ENCODE measurements around the gene FAM120A. TPM values are rescaled to one million over a fixed set of nuclear protein-coding genes. Genes with fewer than 3 reads are reported as not detected.

FAM120A gene
- polyA plus RNA-seq, 1 experiment: 83.7 TPM

GRCh38 chr9:93599571-93600403 lies 148.3 kb downstream of the FAM120A start:
- POLR2A ChIA-PET: no interaction called here
- CTCF ChIA-PET: no interaction called here
- no peaks in the 10 kb centered on the region for H3K27me3 ChIP-seq (ENCODE audit: control insufficient read depth, insufficient read depth, low read length)
- no peak overlapping the region for H3K27ac ChIP-seq (ENCODE audit: low read depth, low read length)
- no peak overlapping the region for H3K4me3 ChIP-seq (ENCODE audit: low read depth, low read length)
- TF ChIP-seq CTCF (IDR thresholded peaks at IDR 0.05; ENCODE audit: low read depth, low read length): no peak
- H3K9me3 ChIP-seq (ENCODE audit: control insufficient read depth, insufficient read depth, low read length): no peaks in the 10 kb centered on the region
- no peak for DNase-seq (ENCODE audit: low read depth, low spot score)

- TF ChIP-seq CTCF (IDR thresholded peaks at IDR 0.05; ENCODE audit: low read depth, low read length): no peak
- Histone ChIP-seq H3K27ac (ENCODE audit: low read depth, low read length) (no peak overlapping the region), H3K4me3 (ENCODE audit: low read depth, low read length) (no peak overlapping the region), H3K27me3 (ENCODE audit: control insufficient read depth, insufficient read depth, low read length) (no peaks in the 10 kb centered on the region), H3K9me3 (ENCODE audit: control insufficient read depth, insufficient read depth, low read length) (no peaks in the 10 kb centered on the region)
- ChIA-PET POLR2A (no interaction called here), CTCF (no interaction called here)
- DNase-seq (ENCODE audit: low read depth, low spot score): no peak
Measured at GRCh38 chr9:93600504-93600903, 149.0 kb downstream of the FAM120A start.

GRCh38 chr9:93601063-93601462 lies 149.6 kb downstream of the FAM120A start:
- ChIA-PET POLR2A (no interaction called here), CTCF (no interaction called here)
- DNase-seq (ENCODE audit: low read depth, low spot score): no peak
- H3K27me3 ChIP-seq (ENCODE audit: control insufficient read depth, insufficient read depth, low read length): no peaks in the 10 kb centered on the region
- no peak overlapping the region for H3K27ac ChIP-seq (ENCODE audit: low read depth, low read length)
- no peak for TF ChIP-seq CTCF (IDR thresholded peaks at IDR 0.05; ENCODE audit: low read depth, low read length)
- peaks cover 3% of the 10 kb centered on the region; the same call in 1 of the 2 replicates for H3K9me3 ChIP-seq (ENCODE audit: control insufficient read depth, insufficient read depth, low read length)
- H3K4me3 ChIP-seq (ENCODE audit: low read depth, low read length): no peak overlapping the region

GRCh38 chr9:93601666-93602065 lies 150.2 kb downstream of the FAM120A start:
- no peak overlapping the region for H3K4me3 ChIP-seq (ENCODE audit: low read depth, low read length)
- H3K27me3 ChIP-seq (ENCODE audit: control insufficient read depth, insufficient read depth, low read length): no peaks in the 10 kb centered on the region
- TF ChIP-seq CTCF (IDR thresholded peaks at IDR 0.05; ENCODE audit: low read depth, low read length): no peak
- H3K9me3 ChIP-seq (ENCODE audit: control insufficient read depth, insufficient read depth, low read length): peaks cover 3% of the 10 kb centered on the region; the same call in 1 of the 2 replicates
- DNase-seq (ENCODE audit: low read depth, low spot score): no peak
- POLR2A ChIA-PET: no interaction called here
- CTCF ChIA-PET: no interaction called here
- no peak overlapping the region for H3K27ac ChIP-seq (ENCODE audit: low read depth, low read length)

- TF ChIP-seq CTCF (IDR thresholded peaks at IDR 0.05; ENCODE audit: low read depth, low read length): no peak
- Histone ChIP-seq H3K9me3 (ENCODE audit: control insufficient read depth, insufficient read depth, low read length) (peaks cover 3% of the 10 kb centered on the region; the same call in 1 of the 2 replicates), H3K27me3 (ENCODE audit: control insufficient read depth, insufficient read depth, low read length) (no peaks in the 10 kb centered on the region), H3K27ac (ENCODE audit: low read depth, low read length) (no peak overlapping the region), H3K4me3 (ENCODE audit: low read depth, low read length) (no peak overlapping the region)
- DNase-seq (ENCODE audit: low read depth, low spot score): no peak
- POLR2A ChIA-PET: no interaction called here
- CTCF ChIA-PET: no interaction called here
Measured at GRCh38 chr9:93603011-93603410, 151.5 kb downstream of the FAM120A start.

All from AG04450 (cell line).